Stimulated activated naive CD8-positive, alpha-beta T cell treated with anti-CD3 and anti-CD28 coated beads, Interleukin-15, amount 100 ng/mL, for 72 hours (primary cell): ENCODE results near the gene CMSS1.

ENCODE experiments used
- ATAC-seq: fragments of 150-1000 bp; cut with Tn5 transposase; 2 replicates; pipeline ENCODE4 v1.10.0; 2021; ENCODE audit warnings: mild to moderate bottlenecking, moderate library complexity
- DNase-seq, 2 donors: peaks; one replicate each; pipeline ENCODE4 v3.0.0; 2021 to 2022
- H3K27ac Mint-ChIP-seq, 2 donors: one replicate each; pipeline ENCODE4 v1.8.0; 2022; ENCODE audit warnings: mild to moderate bottlenecking in 2 of 2, mixed read lengths in 2 of 2, moderate library complexity in 2 of 2
- H3K27me3 Mint-ChIP-seq: one replicate; pipeline ENCODE4 v1.8.0; 2022; ENCODE audit warnings: mixed read lengths
- H3K4me1 Mint-ChIP-seq: one replicate; pipeline ENCODE4 v1.8.0; 2022; ENCODE audit warnings: mild to moderate bottlenecking, mixed read lengths
- H3K4me3 Mint-ChIP-seq, 2 donors: one replicate each; pipeline ENCODE4 v1.8.0; 2022; ENCODE audit warnings: mild to moderate bottlenecking in 2 of 2, mixed read lengths in 2 of 2, moderate library complexity in 1 of 2
- H3K9me3 Mint-ChIP-seq, 2 donors: one replicate each; pipeline ENCODE4 v1.8.0; 2022; ENCODE audit warnings: mixed read lengths in 2 of 2

Gene CMSS1

DNA sequence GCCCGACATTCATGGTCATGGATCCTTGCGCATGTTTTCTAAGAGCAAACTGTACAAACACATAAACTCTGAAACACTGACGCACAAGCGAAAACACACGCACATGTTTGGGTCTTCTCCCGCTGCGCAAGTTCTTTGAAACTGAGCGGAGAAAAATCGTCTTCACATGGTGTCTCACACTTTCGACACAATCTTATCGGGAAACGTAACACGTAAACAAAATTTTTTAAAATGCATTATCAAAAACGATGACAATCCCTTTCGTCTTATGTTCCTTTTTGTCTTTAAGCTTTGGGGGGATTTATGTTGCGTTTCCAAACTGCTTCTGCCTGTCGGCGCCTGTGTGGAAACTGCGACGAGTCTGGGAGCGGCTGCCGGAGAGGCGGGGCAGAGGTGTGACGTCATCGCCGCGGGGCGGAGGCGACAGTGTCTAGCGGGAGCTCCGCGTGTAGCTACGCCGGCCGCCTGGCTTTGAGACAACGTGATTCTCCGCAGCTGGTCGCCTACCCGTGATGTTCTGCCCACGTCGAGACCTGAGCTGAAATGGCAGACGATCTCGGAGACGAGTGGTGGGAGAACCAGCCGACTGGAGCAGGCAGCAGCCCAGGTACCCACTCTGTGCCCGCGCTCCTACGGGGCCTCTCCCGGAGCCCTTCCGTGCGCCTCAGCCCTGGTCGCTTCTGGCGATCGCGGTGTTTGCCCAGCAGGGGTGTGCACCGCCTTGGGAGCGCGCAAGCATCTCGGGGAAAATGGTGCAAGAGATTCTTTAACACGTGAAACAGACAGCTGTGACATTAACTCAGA, at the start of gene CMSS1:
Gene CMSS1 (plus strand): TSS at position 426 of the 804 bp plus-strand sequence.
- H3K9me3 Mint-ChIP-seq = no peaks in the 10 kb centered on the region
- H3K4me3 Mint-ChIP-seq = peak within 1 kb of the TSS; percentile 94 to 95
- H3K4me1 Mint-ChIP-seq = peaks cover 37% of the 10 kb centered on the region
- H3K27me3 Mint-ChIP-seq = no peaks in the 10 kb centered on the region
- DNase-seq = peak; percentile 95 to 96
- ATAC-seq = peak; percentile 96
- peak within 1 kb of the TSS; percentile 96 to 100 for H3K27ac Mint-ChIP-seq

- Mint-ChIP-seq H3K27me3 (peaks cover 27% of the 10 kb centered on the region), H3K4me3 (no peak overlapping the region)
- DNase-seq = no peak
Observed at GRCh38 chr3:99768126-99768525, 49.5 kb upstream of the CMSS1 start.

GRCh38 chr3:99768808-99769501, 48.7 kb upstream of the CMSS1 start:
- Mint-ChIP-seq H3K27ac (no peak overlapping the region), H3K9me3 (no peaks in the 10 kb centered on the region), H3K4me1 (no peaks in the 10 kb centered on the region), H3K27me3 (peaks cover 27% of the 10 kb centered on the region), H3K4me3 (no peak overlapping the region)
- ATAC-seq = no peak
- no peak for DNase-seq

More at GRCh38 chr3:99768126-99768525, 49.5 kb upstream of the CMSS1 start:
- no peak overlapping the region for H3K27ac Mint-ChIP-seq
- no peaks in the 10 kb centered on the region for H3K4me1 Mint-ChIP-seq
- H3K9me3 Mint-ChIP-seq = no peaks in the 10 kb centered on the region
- ATAC-seq = no peak

- ATAC-seq (no peak), DNase-seq (no peak)
- no peaks in the 10 kb centered on the region for H3K4me1 Mint-ChIP-seq
- H3K4me3 Mint-ChIP-seq = no peak overlapping the region
- H3K9me3 Mint-ChIP-seq = no peaks in the 10 kb centered on the region
- H3K27me3 Mint-ChIP-seq = peaks cover 26% of the 10 kb centered on the region
- H3K27ac Mint-ChIP-seq = no peak overlapping the region
Observed at GRCh38 chr3:99772171-99772570, 45.5 kb upstream of the CMSS1 start.

GRCh38 chr3:99772671-99773070, 45.0 kb upstream of the CMSS1 start:
- H3K4me3 Mint-ChIP-seq = no peak overlapping the region
- peaks cover 26% of the 10 kb centered on the region for H3K27me3 Mint-ChIP-seq
- H3K4me1 Mint-ChIP-seq = no peaks in the 10 kb centered on the region
- ATAC-seq (no peak), DNase-seq (no peak)
- H3K9me3 Mint-ChIP-seq = no peaks in the 10 kb centered on the region
- H3K27ac Mint-ChIP-seq = no peak overlapping the region

- peak; percentile 71 for ATAC-seq
- no peak for DNase-seq
- no peak overlapping the region for H3K27ac Mint-ChIP-seq
- no peak overlapping the region for H3K4me3 Mint-ChIP-seq
- H3K4me1 Mint-ChIP-seq = no peaks in the 10 kb centered on the region
- no peaks in the 10 kb centered on the region for H3K9me3 Mint-ChIP-seq
- peaks cover 26% of the 10 kb centered on the region for H3K27me3 Mint-ChIP-seq
Observed at GRCh38 chr3:99774467-99774866, 43.2 kb upstream of the CMSS1 start.

DNA sequence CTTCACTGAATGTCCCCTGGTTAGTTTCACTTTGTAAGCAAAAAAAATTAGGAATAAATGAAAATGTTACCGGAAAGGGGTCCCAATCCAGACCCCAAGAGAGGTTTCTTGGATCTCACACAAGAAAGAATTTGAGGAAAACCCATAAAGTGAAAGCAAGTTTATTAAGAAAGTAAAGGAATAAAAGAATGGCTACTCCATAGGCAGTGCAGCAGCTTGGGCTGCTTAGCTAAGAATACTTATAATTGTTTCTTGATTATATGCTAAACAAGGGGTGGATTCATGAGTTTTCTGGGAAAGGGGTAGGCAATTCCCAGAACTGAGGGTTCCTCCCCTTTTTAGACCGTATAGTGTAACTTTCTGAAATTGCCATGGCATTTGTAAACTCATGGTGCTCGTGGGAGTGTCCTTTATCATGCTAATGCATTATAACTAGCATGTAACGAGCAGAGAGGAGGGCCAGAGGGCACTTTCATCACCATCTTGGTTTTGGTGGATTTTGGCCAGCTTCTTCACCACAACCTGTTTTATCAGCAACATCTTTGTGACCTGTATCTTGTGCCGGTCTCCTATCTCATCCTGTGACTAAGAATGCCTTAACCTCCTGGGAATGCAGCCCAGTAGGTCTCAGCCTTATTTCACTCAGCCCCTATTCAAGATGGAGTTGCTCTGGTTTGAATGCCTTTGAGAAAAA, 41.0 kb upstream of the CMSS1 start:
- Mint-ChIP-seq H3K27me3 (peaks cover 32% of the 10 kb centered on the region), H3K27ac (no peak overlapping the region)

DNA sequence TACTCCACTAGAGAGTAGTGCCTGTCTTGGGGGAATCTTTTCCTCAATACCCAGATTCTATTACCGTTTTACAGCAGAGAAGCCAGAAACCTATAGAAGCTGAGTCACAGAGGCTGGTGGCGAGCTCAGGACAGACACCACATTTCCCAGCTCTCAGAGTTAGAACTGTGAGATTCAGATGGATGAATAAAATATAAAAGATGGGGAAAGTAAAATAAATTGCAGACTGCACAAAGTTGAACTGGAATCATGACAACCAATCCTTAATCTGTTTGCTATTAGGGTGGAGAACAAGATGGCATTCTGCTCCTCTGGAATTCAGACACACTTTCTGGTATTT, 40.5 kb upstream of the CMSS1 start:
- Mint-ChIP-seq H3K27ac (no peak overlapping the region), H3K4me1 (no peaks in the 10 kb centered on the region), H3K9me3 (no peaks in the 10 kb centered on the region), H3K4me3 (no peak overlapping the region), H3K27me3 (peaks cover 31% of the 10 kb centered on the region)
- DNase-seq (no peak), ATAC-seq (no peak)

More for the DNA sequence above, 41.0 kb upstream of the CMSS1 start:
- no peaks in the 10 kb centered on the region for H3K9me3 Mint-ChIP-seq
- no peak overlapping the region for H3K4me3 Mint-ChIP-seq
- no peaks in the 10 kb centered on the region for H3K4me1 Mint-ChIP-seq
- ATAC-seq (no peak), DNase-seq (no peak)

DNA sequence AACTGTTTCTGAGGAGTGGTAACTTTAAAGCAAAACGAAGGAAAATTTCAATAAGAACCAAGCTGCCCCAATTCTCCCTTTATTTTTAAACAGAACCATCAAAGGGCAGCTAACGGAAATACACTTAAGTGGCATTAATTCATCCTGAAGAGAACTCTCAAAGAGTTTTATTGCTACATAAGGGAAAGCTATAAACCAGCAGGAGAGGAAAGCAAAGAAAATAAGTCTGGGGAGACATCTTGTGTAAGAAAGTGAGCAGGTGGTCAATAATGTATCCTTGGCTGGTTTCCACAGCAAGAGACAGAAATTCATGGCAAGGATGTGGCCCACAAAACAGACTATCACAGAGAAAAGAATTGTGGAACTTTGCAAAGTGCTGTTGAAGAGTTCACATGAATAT, 40.0 kb upstream of the CMSS1 start:
- no peaks in the 10 kb centered on the region for H3K9me3 Mint-ChIP-seq
- ATAC-seq = no peak
- no peaks in the 10 kb centered on the region for H3K4me1 Mint-ChIP-seq
- H3K27me3 Mint-ChIP-seq = peaks cover 28% of the 10 kb centered on the region
- H3K4me3 Mint-ChIP-seq = no peak overlapping the region
- DNase-seq = no peak
- H3K27ac Mint-ChIP-seq = no peak overlapping the region

- ATAC-seq (no peak), DNase-seq (no peak)
- H3K4me3 Mint-ChIP-seq = no peak overlapping the region
- peaks cover 37% of the 10 kb centered on the region for H3K27me3 Mint-ChIP-seq
- H3K27ac Mint-ChIP-seq = no peak overlapping the region
- no peaks in the 10 kb centered on the region for H3K9me3 Mint-ChIP-seq
- no peaks in the 10 kb centered on the region for H3K4me1 Mint-ChIP-seq
Observed at GRCh38 chr3:99780749-99781148, 36.9 kb upstream of the CMSS1 start.

- no peak overlapping the region for H3K27ac Mint-ChIP-seq
- H3K9me3 Mint-ChIP-seq = no peaks in the 10 kb centered on the region
- no peak overlapping the region for H3K4me3 Mint-ChIP-seq
- H3K4me1 Mint-ChIP-seq = no peaks in the 10 kb centered on the region
- ATAC-seq = no peak
- H3K27me3 Mint-ChIP-seq = peaks cover 37% of the 10 kb centered on the region
- no peak for DNase-seq
Observed at GRCh38 chr3:99781761-99782160, 35.9 kb upstream of the CMSS1 start.

- no peak for DNase-seq
- Mint-ChIP-seq H3K9me3 (no peaks in the 10 kb centered on the region), H3K27me3 (peaks cover 27% of the 10 kb centered on the region), H3K27ac (no peak overlapping the region), H3K4me3 (no peak overlapping the region), H3K4me1 (no peaks in the 10 kb centered on the region)
- no peak for ATAC-seq
Observed at GRCh38 chr3:99783011-99783573, 34.6 kb upstream of the CMSS1 start.

GRCh38 chr3:99789011-99789721, 28.5 kb upstream of the CMSS1 start:
- DNase-seq (no peak), ATAC-seq (peak; percentile 88)
- peaks cover 21% of the 10 kb centered on the region for H3K27me3 Mint-ChIP-seq
- no peaks in the 10 kb centered on the region for H3K9me3 Mint-ChIP-seq
- H3K4me3 Mint-ChIP-seq = no peak overlapping the region
- no peaks in the 10 kb centered on the region for H3K4me1 Mint-ChIP-seq
- no peak overlapping the region for H3K27ac Mint-ChIP-seq

GRCh38 chr3:99794485-99794884, 23.2 kb upstream of the CMSS1 start:
- no peaks in the 10 kb centered on the region for H3K4me1 Mint-ChIP-seq
- ATAC-seq (no peak), DNase-seq (no peak)
- H3K9me3 Mint-ChIP-seq = no peaks in the 10 kb centered on the region
- peaks cover 12% of the 10 kb centered on the region for H3K27me3 Mint-ChIP-seq
- peak overlapping the region in 1 of 2 donors; percentile 48 for H3K27ac Mint-ChIP-seq
- H3K4me3 Mint-ChIP-seq = no peak overlapping the region

DNA sequence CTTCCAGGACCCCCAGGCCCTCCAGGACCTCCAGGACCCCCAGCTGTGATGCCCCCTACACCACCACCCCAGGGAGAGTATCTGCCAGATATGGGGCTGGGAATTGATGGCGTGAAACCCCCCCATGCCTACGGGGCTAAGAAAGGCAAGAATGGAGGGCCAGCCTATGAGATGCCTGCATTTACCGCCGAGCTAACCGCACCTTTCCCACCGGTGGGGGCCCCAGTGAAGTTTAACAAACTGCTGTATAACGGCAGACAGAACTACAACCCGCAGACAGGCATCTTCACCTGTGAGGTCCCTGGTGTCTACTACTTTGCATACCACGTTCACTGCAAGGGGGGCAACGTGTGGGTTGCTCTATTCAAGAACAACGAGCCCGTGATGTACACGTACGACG, 22.1 kb upstream of the CMSS1 start:
- peaks cover 0 to under 1% of the 10 kb centered on the region in 2 donors for H3K9me3 Mint-ChIP-seq
- H3K4me1 Mint-ChIP-seq = no peaks in the 10 kb centered on the region
- ATAC-seq = no peak
- H3K4me3 Mint-ChIP-seq = no peak overlapping the region
- DNase-seq = no peak
- H3K27me3 Mint-ChIP-seq = peaks cover 5% of the 10 kb centered on the region
- H3K27ac Mint-ChIP-seq = no peak overlapping the region
